ENCODE results near the gene CGREF1. TPM values are rescaled to one million over a fixed set of nuclear protein-coding genes. Genes with fewer than 3 reads are reported as not detected.

The CGREF1 gene
- total RNA-seq, 6 experiments from 2014 or later, result 2.5 to 33.2 (median 7.7) TPM

DNA sequence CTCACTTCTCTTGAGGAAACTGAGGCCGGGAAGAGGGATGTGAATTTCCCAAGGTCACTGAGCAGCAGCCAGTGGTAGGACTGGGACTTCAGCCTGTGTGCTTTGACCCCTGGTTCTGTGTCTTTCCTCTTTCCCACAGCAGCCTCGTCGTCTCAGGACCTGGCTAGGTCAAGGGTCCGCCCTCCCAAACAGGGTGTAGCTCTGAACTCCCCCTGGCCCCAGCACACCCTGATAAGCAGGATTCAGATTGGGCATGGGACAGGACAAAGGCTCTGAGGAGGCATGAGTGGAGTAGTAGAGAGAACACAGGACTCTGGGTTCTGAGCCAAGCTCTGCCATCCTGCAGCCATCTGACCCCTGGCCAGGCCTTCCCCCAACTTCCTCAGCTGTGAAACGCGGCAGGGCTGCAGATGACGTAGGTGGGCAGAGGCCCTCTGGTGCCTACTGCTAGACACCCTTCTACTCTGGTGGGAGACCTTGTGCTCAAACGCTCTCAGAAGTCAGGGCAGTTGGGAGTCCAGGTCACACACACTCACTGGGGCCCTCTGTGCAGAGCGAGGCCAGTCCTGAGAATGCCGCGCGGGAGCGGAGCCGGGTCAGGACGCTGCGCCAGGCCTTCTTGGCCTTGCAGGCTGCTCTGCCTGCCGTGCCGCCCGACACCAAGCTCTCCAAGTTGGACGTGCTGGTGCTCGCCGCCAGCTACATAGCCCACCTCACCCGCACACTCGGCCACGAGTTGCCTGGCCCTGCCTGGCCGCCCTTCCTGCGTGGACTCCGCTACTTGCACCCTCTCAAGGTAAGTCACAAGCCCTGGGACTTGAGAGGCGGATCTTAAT lies 30.9 kb upstream of the CGREF1 start:
- Histone ChIP-seq H3K36me3 (no peaks in the 10 kb centered on the region), H3K27ac (no peak overlapping the region), H3K4me1 (no peaks in the 10 kb centered on the region), H3K27me3 (no peaks in the 10 kb centered on the region), H3K4me3 (no peak overlapping the region), H3K9me3 (no peaks in the 10 kb centered on the region)
- 82% methylated on average over 3 of the region's 29 CpGs for WGBS (ENCODE audit: insufficient coverage, low coverage, low lambda C conversion rate, missing lambda C conversion rate)
- intact Hi-C loops (cut with DNase I), result no loop called here
- DNase-seq (no peak), ATAC-seq (no peak)
- TF ChIP-seq CTCF (IDR thresholded peaks at IDR 0.05) (no peak), POLR2A (IDR thresholded peaks at IDR 0.05) (no peak)

GRCh38 chr2:27148801-27149439 lies 30.0 kb upstream of the CGREF1 start, which contains the start of gene TCF23:
Gene TCF23 (plus strand): TSS chr2:27149004. CDS start chr2:27149134, 130 bp downstream.
- no peak for TF ChIP-seq CTCF (IDR thresholded peaks at IDR 0.05)
- TF ChIP-seq POLR2A (IDR thresholded peaks at IDR 0.05), result no peak

DNA sequence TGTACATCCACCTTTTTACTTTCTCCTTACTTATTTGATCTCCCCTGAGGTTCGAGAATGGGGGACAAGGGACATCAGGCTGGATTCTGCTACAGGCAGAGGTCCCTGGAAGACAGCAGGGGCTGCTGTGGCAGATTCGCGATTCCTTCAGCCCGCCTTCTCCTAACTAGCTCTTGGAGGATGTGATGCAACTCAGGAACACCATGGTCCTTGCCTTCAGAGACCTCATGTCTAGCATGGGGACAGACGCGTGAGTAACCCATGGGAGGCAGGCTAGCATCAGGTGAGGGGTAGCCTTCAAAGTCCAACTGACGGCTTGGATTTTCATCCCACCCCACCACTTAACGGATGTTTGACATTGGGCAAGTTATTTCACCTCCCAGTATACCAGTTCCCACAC lies 29.0 kb upstream of the CGREF1 start:
- 82% methylated on average over 8 of the region's 8 CpGs for WGBS (ENCODE audit: insufficient coverage, low coverage, low lambda C conversion rate, missing lambda C conversion rate)
- H3K9me3 ChIP-seq, result no peaks in the 10 kb centered on the region
- H3K4me3 ChIP-seq, result no peak overlapping the region
- intact Hi-C loops (cut with DNase I), result no loop called here
- no peaks in the 10 kb centered on the region for H3K36me3 ChIP-seq
- H3K27ac ChIP-seq, result no peak overlapping the region
- no peak for ATAC-seq
- DNase-seq, result no peak
- no peaks in the 10 kb centered on the region for H3K4me1 ChIP-seq
- H3K27me3 ChIP-seq, result no peaks in the 10 kb centered on the region
- TF ChIP-seq CTCF (IDR thresholded peaks at IDR 0.05) (no peak), POLR2A (IDR thresholded peaks at IDR 0.05) (no peak)

More at GRCh38 chr2:27148801-27149439, 30.0 kb upstream of the CGREF1 start, which contains the start of gene TCF23:
- DNase-seq (no peak), ATAC-seq (no peak)
- H3K27ac ChIP-seq, result no peak within 1 kb of the TSS
- no peaks in the 10 kb centered on the region for H3K4me1 ChIP-seq
- H3K4me3 ChIP-seq, result no peak within 1 kb of the TSS
- intact Hi-C loops (cut with DNase I), result no loop called here
- no peaks in the 10 kb centered on the region for H3K36me3 ChIP-seq
- no peaks in the 10 kb centered on the region for H3K9me3 ChIP-seq
- WGBS (ENCODE audit: insufficient coverage, low coverage, low lambda C conversion rate, missing lambda C conversion rate), result 93% methylated on average over 2 of the region's 12 CpGs
- no peaks in the 10 kb centered on the region for H3K27me3 ChIP-seq

DNA sequence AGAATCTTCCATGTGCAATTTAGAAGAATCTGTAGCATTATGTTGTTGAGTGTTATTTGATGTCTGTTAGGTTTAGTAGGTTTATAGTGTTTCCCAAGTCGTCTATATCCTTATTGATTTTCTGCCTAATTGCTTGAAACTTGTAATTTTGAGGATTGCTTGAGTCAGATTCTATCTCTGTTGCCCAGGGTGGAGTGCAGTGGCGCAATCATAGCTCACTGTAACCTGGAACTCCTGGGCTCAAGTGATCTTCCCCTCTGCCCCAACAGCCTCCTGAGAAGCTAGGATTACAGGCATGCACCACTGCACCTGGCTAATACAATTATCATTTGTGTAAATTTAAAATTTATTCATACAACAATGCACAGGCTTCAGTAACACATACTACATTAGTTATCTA lies 26.8 kb upstream of the CGREF1 start:
- H3K36me3 ChIP-seq, result no peaks in the 10 kb centered on the region
- no peak for DNase-seq
- H3K4me1 ChIP-seq, result no peaks in the 10 kb centered on the region
- H3K9me3 ChIP-seq, result no peaks in the 10 kb centered on the region
- intact Hi-C loops (cut with DNase I), result no loop called here
- no peak overlapping the region for H3K27ac ChIP-seq
- TF ChIP-seq CTCF (IDR thresholded peaks at IDR 0.05) (no peak), POLR2A (IDR thresholded peaks at IDR 0.05) (no peak)
- H3K4me3 ChIP-seq, result no peak overlapping the region
- H3K27me3 ChIP-seq, result no peaks in the 10 kb centered on the region
- WGBS (ENCODE audit: insufficient coverage, low coverage, low lambda C conversion rate, missing lambda C conversion rate), result 58% methylated on average over 2 of the region's 2 CpGs
- no peak for ATAC-seq
